SU-DHL-6 (cell line): ENCODE measurements around the gene OSBPL5.
"Not testable (repeated sequence)": the region's sequence is repeated elsewhere in the genome, so short reads cannot be mapped to it uniquely, and the experiment has no call there.

Experiments used
- H2AFZ ChIP-seq: fragments of 200-600 bp; sonication (generic); 2 replicates; pipeline ENCODE4 v1.6.1; 2014; ENCODE audit warnings: low read depth, mild to moderate bottlenecking, moderate library complexity, mixed read lengths, antibody characterized with exemption, low read length; ENCODE audit not compliant: severe bottlenecking
- H3F3A ChIP-seq: fragments of 200-600 bp; shearing (Covaris generic); 2 replicates; pipeline ENCODE4 v1.6.0; 2016; ENCODE audit warnings: antibody characterized with exemption, mild to moderate bottlenecking; ENCODE audit not compliant: insufficient read depth
- H3K27ac ChIP-seq: fragments of 200-600 bp; sonication (generic); 2 replicates; pipeline ENCODE4 v1.5.1; 2016; ENCODE audit warnings: low read depth, mild to moderate bottlenecking, low read length, moderate library complexity, mixed read lengths
- H3K27me3 ChIP-seq: fragments of 200-600 bp; sonication (generic), shearing (Covaris generic); 2 replicates; pipeline ENCODE4 v1.6.0; 2014; ENCODE audit warnings: mild to moderate bottlenecking, low read length
- H3K36me3 ChIP-seq: fragments of 200-600 bp; sonication (generic); 2 replicates; pipeline ENCODE4 v1.6.1; 2014; ENCODE audit warnings: mild to moderate bottlenecking, low read length, mixed read lengths
- H3K4me2 ChIP-seq: fragments of 300-600, 200-600 bp; shearing (Covaris generic), sonication (generic); 2 replicates; pipeline ENCODE4 v1.6.0; 2014; ENCODE audit warnings: low read length, low read depth, mild to moderate bottlenecking; ENCODE audit not compliant: poor library complexity, severe bottlenecking
- H3K4me3 ChIP-seq: fragments of 200-600 bp; sonication (generic); 2 replicates; pipeline ENCODE4 v1.5.1; 2014; ENCODE audit warnings: antibody characterized with exemption, low read length, mild to moderate bottlenecking, mixed read lengths; ENCODE audit not compliant: insufficient read depth, poor library complexity, severe bottlenecking
- H3K79me2 ChIP-seq: fragments of 200-600 bp; sonication (generic); 2 replicates; pipeline ENCODE4 v1.6.1; 2014; ENCODE audit warnings: mild to moderate bottlenecking, low read length, moderate library complexity; ENCODE audit not compliant: insufficient read depth
- H3K9ac ChIP-seq: fragments of 200-600 bp; sonication (generic); 2 replicates; pipeline ENCODE4 v1.7.0; 2014; ENCODE audit warnings: mild to moderate bottlenecking, low read length
- H3K9me2 ChIP-seq: fragments of 200-600 bp; sonication (generic); replicated peaks from 2 replicates; pipeline ENCODE4 v1.6.1; 2014; ENCODE audit warnings: low read length; ENCODE audit not compliant: insufficient read depth
- H3K9me3 ChIP-seq: fragments of 200-600 bp; sonication (generic); 2 replicates; pipeline ENCODE4 v1.6.1; 2014; ENCODE audit warnings: low read length, mixed read lengths; ENCODE audit not compliant: insufficient read depth
- H4K20me1 ChIP-seq: fragments of 200-600 bp; sonication (generic); 2 replicates; pipeline ENCODE4 v1.6.1; 2014; ENCODE audit warnings: low read depth, mild to moderate bottlenecking, antibody characterized with exemption, low read length, moderate library complexity, mixed read lengths
- CTCF ChIP-seq: fragments of 200-600 bp; sonication (generic); IDR thresholded peaks from one replicate; pipeline ENCODE4 v1.5.1; 2017; ENCODE audit warnings: antibody characterized with exemption, mild to moderate bottlenecking, low read length, moderate library complexity; ENCODE audit not compliant: insufficient read depth, poor library complexity, severe bottlenecking
- EZH2phosphoT487 ChIP-seq: fragments of 200-600 bp; sonication (generic), shearing (Covaris generic); conservative IDR thresholded peaks from 2 replicates; pipeline ENCODE4 v1.6.1; 2018; ENCODE audit warnings: mild to moderate bottlenecking, antibody characterized with exemption, low read length, moderate library complexity, mixed read lengths

The OSBPL5 gene

GRCh38 chr11:3120071-3120792 is 44.9 kb downstream of the OSBPL5 start:
- Histone ChIP-seq H3F3A (no peaks in the 10 kb centered on the region), H4K20me1 (no peaks in the 10 kb centered on the region), H3K36me3 (no peaks in the 10 kb centered on the region), H3K27ac (no peak overlapping the region), H3K79me2 (no peaks in the 10 kb centered on the region), H3K27me3 (no peaks in the 10 kb centered on the region), H3K4me3 (no peak overlapping the region), H3K9me2 (no peaks in the 10 kb centered on the region), H2AFZ (no peak overlapping the region), H3K9me3 (0 out of 2 replicates have a peak, but pooled peaks cover 6% of the 10 kb centered on the region), H3K9ac (no peak overlapping the region), H3K4me2 (no peak overlapping the region)
- no peak for TF ChIP-seq CTCF
- no peak for TF ChIP-seq EZH2phosphoT487

GRCh38 chr11:3119141-3119821 is 45.8 kb downstream of the OSBPL5 start:
- Histone ChIP-seq H3K79me2 (no peaks in the 10 kb centered on the region), H2AFZ (no peak overlapping the region), H3K4me2 (no peak overlapping the region), H3F3A (no peaks in the 10 kb centered on the region), H3K27ac (no peak overlapping the region), H3K9me3 (0 out of 2 replicates have a peak, but pooled peaks cover 10% of the 10 kb centered on the region), H3K9me2 (no peaks in the 10 kb centered on the region), H3K4me3 (no peak overlapping the region), H4K20me1 (no peaks in the 10 kb centered on the region), H3K9ac (no peak overlapping the region), H3K36me3 (no peaks in the 10 kb centered on the region), H3K27me3 (no peaks in the 10 kb centered on the region)
- TF ChIP-seq CTCF (no peak), EZH2phosphoT487 (no peak)

- Histone ChIP-seq H3K9ac (no peak overlapping the region), H3K4me3 (no peak overlapping the region), H3F3A (no peaks in the 10 kb centered on the region), H3K9me3 (peaks cover 14% of the 10 kb centered on the region; the same call in 1 of the 2 replicates), H3K27ac (no peak overlapping the region), H3K79me2 (no peaks in the 10 kb centered on the region), H3K27me3 (no peaks in the 10 kb centered on the region), H3K4me2 (no peak overlapping the region), H3K9me2 (no peaks in the 10 kb centered on the region), H2AFZ (no peak overlapping the region), H4K20me1 (no peaks in the 10 kb centered on the region), H3K36me3 (no peaks in the 10 kb centered on the region)
- TF ChIP-seq CTCF: no peak
- TF ChIP-seq EZH2phosphoT487: no peak
These were observed 49.8 kb downstream of the OSBPL5 start for GRCh38 chr11:3115321-3115720.

- not testable (repeated sequence) for H3K9me2 ChIP-seq, H3K79me2 ChIP-seq, H3K27me3 ChIP-seq, H3K9ac ChIP-seq, H3K27ac ChIP-seq, H3F3A ChIP-seq, H4K20me1 ChIP-seq, H3K36me3 ChIP-seq, H3K4me3 ChIP-seq, H3K4me2 ChIP-seq, H2AFZ ChIP-seq
- peaks cover 14% of the 10 kb centered on the region; the same call in 1 of the 2 replicates for H3K9me3 ChIP-seq
These were observed 51.4 kb downstream of the OSBPL5 start for GRCh38 chr11:3113661-3114060.
